Stimulated activated CD8-positive, alpha-beta memory T cell treated with anti-CD3 and anti-CD28 coated beads, Interleukin-12 subunit alpha, Interleukin-12 subunit beta, amount 100 ng/mL, for 24 hours (primary cell): ENCODE results near the gene ADCY5.
"Not testable (repeated sequence)": the region's sequence is repeated elsewhere in the genome, so short reads cannot be mapped to it uniquely, and the experiment has no call there.

Experiments
- DNase-seq: peaks from one replicate; pipeline ENCODE4 v3.0.0-alpha.2; 2020; ENCODE audit errors: extremely low read depth

Gene ADCY5

DNA sequence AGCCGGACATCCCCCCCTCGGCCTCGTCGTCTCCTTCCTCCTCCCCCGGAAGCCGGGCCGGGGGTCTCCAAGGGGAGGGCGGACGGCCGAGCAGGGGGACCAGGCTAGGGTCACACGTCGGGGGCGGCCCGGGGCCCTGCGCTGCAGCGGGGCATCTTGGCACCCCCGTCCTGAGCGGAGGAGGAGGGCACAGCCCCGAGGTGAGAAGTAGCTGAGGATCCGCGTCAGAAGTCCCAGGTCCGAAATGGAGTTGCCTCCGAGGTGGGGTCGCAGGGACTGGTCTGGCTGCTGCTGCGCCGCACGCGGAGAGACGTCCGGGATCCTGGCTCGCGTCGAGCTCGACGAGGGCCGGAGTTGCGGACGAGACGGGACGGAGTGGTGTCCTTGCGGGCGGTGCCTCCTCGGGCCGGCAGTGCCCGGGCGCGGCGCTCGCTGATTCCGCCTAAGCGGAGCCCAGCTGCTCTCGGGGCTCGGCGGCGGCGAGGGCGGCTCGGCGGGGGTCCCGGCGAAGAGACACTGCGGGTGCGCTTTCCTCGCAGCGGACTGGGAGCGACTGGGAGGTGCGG is at the start of gene ADCY5:
Gene ADCY5, minus strand, starts transcription at position 555 of the 566 bp plus-strand sequence. Its CDS starts 545 bp downstream, at position 10.
- DNase-seq = no peak

DNA sequence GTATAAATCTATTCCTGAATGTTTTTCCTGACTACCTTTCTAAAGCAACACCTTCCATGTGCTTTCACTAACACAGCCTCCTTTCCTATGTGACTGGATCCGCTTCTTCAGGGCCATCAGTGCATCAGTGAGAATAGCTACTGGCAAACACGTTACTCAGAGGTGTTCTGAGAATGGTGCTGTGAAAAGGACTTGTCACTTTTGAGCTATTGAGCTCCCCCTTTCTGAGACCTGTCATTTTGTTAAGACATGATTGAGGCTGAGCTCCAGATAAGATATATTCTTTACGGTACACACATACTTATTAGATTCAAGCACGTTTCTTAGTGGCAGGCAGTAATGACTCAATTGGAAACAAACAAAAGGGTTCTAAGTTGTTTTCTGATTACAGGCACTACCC is 45.0 kb upstream of the ADCY5 start:
- DNase-seq = no peak

DNA sequence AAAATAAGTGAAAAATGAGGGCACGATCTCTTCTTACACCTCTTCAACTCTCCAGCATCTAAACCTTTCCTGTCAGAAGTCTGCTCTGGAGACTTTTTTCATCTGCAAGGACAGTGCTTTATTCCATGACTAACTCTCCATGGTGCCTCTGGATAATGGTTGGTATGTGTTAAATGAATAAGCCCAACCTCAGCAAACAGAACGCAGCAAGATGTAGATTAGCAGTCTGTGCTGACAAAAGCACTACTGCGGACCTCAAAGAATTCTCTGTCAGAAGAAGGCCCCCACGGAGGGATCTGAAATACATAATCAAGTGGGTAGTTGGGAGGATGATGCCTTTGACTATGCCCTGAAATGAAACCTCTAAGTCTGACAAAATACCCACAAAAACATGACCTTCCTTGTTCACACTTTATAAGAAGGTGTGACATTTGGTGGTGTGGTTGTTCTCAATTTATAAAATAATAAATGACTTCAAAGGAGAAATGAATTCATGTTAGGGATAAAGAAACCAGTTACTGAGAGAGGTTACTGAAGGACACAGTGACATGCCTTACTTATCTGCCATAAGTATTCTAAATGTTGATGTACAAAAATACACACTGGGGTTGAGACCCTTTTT is 43.2 kb upstream of the ADCY5 start:
- no peak for DNase-seq

DNA sequence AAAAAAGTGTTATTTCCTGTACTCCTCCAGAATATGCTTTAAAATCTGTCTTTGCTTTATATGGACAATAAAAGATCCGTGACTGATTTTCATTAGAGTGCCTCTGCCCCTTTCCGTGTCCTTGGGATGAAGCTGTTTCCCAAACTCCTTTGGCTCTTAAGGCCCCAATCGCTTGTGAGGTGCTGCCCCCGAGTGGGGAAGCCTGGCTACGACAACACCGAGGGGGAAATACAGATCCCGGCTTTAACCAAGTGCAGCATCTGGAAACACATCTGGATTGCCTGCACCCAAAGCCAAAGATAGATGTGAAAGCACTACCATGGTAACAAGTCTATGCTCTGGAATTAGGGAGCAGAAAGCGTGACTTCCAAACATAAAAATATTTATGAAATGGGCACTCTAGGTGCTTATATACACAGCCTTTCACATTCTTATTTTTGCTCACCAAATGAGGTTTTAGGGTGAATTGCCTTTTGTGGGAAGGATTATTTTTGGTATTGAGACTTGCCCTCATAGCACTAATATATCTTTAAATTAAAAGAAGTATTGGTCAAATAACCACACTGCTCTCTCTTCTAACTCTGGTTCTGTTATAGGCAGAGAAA is 40.6 kb upstream of the ADCY5 start:
- no peak for DNase-seq

DNA sequence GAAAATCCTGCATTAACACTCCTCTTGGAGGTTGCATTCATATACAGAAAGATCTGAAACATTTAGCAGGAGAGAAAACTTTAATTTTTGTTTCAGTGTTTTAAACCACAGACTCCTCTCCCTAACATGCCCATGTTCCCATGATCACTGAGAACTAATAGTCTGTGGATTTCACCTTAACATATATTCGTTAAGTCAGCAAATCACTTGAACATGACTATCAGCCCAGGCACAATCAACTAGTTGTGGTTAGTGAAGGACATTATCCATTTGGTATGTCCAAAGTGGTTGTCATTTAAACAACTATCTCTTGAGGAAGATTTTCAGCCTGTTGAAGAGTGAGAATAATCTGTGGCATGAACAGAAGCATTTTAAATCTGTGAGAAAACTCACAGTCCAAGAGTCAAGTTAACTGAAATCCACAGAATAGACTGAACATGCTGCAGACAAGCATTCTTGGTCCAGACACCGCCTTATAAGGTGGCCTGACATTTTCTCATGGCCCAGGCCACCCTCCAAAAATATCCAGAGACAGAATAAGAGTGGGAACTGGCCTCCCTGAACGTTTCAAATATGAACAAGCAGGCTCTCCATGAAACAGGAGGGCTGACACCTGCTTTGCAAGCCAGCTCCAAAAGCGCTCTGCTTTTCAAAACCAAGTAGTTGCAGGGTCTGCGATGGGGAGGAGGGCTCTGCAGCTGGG is 39.9 kb upstream of the ADCY5 start:
- DNase-seq = no peak

DNA sequence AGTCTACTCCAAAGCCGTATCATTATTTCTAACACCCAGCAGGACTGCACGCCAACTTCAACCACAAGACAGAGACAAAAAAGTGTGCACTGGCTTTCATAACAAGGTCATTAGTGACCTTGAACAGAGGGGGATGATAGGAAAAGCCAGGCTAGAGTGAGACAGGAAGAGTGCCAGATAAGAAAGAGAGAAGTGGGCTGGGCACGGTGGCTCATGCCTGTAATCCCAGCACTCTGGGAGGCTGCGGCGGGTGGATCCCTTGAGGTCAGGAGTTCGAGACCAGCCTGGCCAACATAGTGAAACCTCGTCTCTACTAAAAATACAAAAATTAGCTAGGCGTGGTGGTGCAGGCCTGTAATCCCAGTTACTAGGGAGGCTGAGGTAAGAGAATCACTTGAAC is 38.2 kb upstream of the ADCY5 start:
- DNase-seq = not testable (repeated sequence)

DNA sequence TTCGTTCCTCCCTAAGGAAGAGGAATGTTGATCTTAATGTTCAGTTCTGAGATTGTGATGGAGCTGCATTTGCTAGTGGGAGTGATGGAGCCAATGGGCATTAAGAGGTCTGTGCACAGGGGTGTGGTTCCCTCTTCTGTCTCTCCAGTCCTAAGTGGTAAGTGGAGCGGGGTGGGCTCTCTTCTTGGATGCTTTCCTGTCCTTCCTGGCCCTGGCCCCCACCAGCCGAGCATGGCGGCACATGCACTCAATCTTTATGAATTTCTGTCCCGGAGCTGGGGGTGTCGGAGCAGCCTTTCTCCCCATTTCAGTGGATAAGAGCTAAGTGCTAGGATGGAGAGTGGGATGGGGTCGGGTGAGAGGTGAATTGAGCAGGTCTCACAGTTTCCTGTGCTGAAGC is 37.6 kb upstream of the ADCY5 start:
- no peak for DNase-seq

DNA sequence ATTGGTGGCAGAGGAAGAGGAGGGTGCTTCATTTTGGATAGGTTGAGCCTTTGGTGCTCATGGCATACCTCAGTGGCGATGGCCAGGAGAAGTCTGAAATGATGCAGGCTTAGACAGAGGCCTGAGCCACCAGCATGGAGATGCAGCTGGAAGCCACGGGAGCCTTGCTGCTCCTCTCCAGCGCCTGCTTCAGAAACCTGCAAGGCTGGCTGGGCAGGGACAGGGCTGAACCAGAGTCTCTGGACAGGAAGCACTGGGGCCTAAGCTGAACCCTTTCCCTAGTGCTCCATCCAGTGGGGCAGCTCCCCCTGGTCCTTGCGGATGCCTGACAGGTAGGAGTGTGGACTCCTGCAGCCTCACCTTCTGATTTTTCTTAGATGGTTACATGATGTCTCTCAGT is 36.7 kb upstream of the ADCY5 start:
- no peak for DNase-seq

DNA sequence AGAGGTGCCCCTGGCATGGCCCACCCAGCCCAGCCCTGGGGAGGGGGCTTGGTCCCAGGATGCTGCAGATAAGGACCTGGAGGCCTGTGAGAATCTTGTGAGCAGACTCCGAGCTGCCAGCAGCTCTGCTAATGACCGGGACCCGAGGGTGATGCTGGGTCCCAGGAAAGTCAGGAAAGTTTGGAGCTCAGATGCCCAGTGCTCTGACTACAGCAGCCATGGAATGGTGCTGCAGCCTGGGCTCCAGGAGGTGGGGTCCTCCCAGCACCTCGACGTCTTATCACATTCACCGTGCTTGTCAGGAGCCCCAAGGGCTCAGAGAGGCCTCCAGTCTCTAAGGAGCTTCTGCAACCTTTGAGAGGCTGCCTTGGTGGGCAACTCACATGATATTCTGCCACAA is 34.3 kb upstream of the ADCY5 start:
- DNase-seq = no peak

DNA sequence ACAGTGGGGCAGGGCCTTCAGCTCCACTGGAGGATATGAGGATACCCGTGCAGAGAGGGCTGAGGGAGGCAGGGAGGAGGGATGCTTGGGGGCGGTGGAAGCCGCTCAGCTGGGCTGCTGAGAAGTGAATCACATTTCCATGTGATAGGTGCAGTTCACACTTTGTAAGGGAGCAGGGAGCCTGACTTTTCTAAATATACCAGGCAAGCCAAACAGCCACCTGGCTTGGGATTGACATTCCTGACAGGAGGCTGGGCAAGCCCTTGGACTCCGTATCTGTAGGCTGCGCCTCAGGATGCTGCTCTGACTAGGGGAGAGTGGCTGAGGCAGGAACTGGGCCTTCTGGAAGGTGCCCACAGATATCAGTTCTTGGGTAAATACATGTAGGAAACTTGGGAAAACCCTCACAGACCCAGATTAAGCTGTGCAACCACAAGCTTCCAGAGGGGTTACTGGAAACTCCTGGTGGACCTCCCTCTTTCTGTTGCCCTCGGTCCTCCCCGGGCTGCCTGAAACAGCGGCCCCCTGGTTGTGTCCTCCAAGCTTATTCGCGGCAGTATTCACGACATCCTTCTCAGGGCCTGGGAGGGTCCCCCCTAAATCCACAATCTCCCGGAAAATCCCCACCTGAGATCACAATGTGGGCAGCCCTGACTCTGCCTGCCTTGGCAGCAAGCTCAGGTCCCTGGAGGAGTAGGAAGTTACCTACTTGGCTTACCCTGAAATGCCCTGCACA is 33.0 kb upstream of the ADCY5 start:
- DNase-seq = no peak

DNA sequence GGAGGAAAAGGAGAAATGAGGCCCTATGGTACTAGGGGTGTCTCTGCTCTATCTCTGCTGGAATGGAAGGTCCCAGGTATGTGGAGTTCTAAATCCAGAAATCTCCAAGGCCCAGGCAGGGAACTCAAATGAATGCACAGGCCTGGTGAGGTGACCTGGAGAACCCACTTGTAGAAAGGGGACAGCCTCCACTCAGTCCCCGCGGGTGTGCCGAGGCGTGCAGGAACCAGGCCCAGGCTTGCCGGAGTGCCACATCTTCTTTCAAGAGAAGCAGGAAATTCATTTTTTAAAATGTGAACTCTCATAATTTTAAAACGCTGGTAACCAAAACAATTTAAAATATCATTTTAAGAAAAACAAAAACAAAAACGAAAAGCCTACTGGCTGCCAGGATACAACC is 32.2 kb upstream of the ADCY5 start:
- DNase-seq = no peak

DNA sequence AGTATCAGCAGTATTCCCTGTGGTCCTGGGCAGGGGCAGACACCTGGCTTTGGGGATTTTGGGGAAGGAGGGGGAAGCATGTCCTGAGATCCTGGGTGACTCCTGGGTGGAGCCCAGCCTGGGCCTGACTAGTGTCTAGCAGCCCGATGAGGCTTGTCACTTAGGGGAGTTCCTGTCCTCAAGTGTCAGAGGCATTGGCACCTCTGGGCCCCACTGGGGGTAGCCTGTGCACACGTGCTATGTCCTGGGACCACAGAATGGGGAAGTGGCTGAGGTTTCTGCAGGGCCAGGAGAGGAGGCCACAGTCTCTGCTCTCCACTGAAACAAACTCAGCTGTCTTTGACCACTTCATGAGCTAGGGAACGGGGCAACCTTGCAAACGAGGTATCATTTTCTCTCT is 31.5 kb upstream of the ADCY5 start:
- no peak for DNase-seq

DNA sequence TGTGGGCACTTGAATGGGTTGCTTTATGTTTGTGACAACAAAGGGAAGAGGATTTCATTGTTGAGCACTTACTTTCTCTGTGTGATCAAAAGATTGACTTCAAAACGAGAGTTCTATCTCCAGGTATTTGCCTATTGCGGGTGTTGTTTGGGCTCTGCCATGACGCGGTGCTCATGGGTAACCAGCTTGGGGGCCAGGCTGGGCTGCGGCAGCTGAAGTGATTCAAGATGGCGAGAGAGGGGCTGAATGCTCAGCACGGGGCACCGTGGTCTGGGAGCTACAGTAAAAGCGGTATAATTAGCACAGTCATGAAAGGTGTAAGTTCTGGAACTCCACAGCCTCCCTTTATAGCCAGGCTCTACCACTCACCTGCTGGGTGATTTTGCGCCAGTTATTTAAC is 31.0 kb upstream of the ADCY5 start:
- no peak for DNase-seq

DNA sequence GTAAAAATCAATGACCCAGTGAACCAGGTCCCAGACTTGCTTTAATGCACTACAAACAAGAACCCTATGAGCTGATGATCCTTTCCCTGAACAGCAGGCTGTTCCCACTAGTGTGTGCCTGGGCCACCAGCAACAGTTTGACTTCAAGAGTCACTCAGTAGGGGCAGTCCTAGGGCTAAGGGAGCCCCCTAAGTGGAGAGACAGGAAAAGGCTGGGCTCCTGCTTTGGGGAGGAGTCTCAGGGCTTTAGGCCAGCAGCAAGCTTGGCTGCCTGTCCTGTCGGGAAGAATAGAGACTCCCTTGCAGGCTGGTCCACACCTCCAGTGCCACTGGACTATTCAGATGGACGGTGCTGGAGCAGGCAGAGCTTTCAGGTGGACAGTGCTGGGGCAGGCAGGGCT is 29.4 kb upstream of the ADCY5 start:
- no peak for DNase-seq

DNA sequence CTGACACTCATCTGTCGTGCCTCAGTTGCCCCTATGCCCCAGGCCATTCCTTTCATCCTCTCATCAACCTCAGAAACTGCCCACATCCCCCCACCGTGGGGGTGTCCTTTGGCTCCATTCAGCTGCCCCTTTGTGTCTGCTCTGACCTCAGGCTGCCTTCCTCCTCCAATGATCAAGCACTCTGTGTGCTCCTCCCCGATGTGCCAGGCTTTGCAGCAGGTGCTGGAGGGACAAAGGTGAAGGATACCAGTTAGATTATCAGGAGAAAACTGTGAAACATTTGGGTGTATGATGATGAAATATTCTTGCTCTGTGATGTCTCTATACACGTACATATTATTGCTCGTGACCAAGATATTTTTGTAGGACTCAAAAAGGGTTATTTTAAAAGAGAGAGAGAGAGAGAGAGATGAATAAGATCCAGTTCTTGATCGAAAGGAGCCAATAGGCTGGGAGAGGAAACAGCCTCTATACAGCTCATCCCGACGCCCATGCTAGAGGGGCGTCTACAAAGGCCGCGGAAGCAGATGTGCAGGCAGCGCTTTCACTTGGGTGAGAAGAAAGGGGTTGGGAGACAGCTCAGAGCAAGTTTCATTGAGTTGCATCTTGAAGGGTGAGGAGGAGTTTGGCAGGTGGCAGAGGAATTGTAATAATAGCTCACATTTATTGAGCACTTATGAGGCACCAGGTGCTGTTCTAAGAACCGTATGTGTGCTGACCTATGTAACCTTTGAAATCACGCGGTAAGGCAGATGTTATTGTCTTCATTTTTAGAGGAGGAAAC is 28.3 kb upstream of the ADCY5 start:
- DNase-seq = no peak

DNA sequence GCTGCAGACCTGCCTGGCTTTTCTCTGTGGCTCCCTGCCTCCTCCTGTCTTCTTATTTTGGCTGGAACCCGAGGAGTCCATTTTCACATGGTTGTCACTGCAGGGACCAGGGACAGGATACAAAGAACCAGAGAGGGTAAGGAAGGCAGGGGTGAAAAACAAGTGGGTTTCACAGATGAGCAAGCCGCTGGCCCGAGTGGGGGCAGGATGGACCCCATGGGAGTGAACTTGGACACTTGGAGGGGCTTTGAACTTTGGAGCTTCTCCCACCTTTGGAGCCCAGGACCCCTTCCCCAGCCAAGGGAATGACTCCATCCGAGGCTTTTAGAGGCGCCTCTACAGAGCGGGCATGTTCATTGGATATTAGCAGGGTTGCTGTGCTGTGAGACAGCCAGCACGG is 26.9 kb upstream of the ADCY5 start:
- no peak for DNase-seq

DNA sequence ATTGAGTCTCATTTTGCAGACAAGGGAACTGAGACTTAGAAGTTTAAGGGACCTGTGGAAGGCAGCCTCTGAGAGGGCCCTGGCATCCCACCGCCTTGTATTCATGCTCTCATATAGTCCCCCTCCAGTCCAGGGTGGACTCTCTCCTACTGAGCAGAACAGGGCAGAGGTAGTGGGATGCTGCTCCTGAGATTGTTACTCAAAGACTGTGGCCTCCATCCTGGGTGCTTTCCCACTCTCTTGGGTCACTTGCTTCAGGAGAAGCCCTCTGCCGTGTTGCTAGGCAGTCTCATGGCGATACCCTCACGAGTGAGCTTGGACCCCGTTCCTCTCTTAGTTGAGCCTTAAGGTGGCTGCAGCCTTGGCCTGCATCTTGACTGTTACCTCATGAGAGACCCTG is 22.2 kb upstream of the ADCY5 start:
- no peak for DNase-seq

DNA sequence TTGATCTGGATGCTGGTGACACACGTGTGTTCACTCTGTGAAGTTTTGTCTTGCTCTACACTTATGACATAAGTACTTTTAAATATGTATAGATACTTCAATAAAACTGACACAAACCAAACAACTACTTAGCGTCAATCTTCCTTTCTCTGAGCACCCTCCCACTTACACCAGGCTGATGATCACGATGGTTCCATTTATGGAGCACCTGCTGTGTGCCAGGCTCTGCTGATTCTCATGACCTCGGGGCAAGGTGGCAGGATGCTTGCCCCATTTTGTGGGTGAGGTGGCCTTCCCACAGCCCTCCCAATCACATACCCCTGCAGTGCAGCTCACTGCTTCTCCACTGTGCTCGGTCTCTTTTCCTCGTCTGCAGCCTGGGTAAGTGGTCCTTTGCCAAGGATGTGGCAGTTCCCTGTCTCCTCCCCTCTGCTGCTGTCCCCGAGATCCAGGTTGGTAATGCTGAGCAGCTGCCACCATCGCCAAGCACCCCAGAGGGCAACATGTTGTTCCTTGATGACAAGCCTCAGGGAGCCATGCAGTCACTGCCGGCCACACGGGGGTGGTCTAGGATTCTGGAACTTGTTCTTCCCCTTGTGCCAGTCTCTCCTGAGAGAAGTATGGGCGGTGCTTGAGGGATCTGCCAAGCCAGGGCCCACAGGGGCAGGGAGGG is 20.6 kb upstream of the ADCY5 start:
- no peak for DNase-seq

DNA sequence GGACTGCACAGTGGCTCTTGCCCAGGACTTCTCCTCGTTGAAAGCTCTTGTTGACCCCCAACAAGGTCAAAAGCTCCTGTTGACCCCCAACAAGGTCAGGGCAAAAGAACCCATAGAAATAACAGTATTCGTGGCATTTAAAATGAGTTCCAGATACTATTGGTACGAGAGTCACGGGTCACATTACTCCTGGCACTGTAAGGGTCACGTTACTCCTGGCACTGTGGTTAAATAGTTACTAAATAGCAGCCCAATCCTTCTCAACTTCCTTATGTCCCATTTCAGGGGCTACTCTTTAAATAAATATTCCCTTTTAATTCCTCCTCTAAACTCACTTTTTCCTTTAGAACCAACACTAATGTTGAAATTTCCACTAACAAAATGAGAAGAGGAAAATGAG is 18.2 kb upstream of the ADCY5 start:
- DNase-seq = no peak

DNA sequence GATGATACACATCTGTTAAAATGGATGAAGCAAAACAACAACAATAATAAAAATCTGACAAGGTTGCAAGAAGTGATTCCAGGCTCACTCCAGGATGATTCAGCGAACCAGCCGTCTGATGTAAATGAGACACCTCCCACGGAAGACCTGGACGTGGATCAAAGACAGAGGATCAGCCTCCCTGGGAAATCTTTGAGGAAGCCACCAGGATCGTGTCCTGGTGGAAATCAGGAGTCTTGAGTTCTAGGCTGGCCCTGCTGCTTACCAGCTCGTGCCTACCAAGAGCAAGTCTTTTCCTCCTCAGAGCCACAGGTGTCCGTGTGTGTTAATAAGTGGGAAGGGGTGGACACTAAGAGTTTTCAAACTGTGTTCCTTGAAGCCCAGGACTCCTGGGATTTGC is 15.3 kb upstream of the ADCY5 start:
- no peak for DNase-seq

DNA sequence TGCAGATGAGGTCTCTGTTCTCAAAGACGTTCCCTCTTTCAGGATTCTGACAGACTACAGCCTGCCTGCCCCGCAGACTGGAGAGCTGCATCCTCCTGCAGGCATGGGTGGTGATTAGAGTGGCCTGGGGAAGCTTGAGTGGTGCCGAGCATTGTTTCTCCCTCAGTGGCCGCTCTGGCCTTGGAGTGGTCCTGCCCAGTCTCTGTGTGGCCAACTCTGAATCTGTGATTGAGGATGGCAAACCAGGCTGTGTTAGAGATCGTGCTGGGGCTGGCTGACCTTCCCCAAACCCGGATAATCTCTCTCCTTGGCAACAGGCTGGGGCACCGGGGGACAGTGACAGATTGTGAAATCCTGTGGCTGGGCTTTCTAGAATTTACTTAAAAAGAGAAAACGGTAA is 11.0 kb upstream of the ADCY5 start:
- no peak for DNase-seq
